GM23338 (cell line): ENCODE data around the gene CHST6.

Experiments used
- REST ChIP-seq: IDR thresholded peaks from one replicate; pipeline ENCODE4 v1.6.1; 2018; ENCODE audit warnings: antibody characterized with exemption; ENCODE audit not compliant: unreplicated experiment
- TF ChIP-seq, protein P1 (sequence below), 2 experiments: fragments of 200-600 bp in 1 of 2; sonication (generic) in 1 of 2; conservative IDR thresholded peaks; 2 replicates each; pipeline versions ENCODE4 v1.5.1 to v1.6.1; 2016 to 2017; ENCODE audit warnings: antibody characterized with exemption in 2 of 2, low read depth in 2 of 2, mild to moderate bottlenecking in 2 of 2, moderate library complexity in 1 of 2

DNA sequence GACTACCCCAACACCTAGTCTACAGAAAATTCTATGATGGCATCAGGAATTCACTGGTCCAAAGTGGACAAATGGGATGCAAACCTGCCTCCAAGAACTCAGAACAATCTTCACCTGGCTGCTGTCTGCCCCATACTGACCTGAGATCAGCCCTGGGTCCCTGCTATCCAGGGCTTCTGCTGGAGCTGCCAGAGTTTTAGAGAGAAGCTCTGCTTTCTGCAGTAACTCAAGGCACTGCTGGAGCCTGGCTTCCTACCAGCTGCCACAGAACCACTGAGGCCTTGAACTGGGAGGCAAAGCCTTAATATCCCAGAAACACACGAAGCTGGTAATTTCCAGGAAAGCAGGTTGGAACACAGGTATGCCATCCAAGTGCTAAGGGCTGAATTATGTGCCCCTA is 38.3 kb downstream of the CHST6 start:
- TF ChIP-seq, protein P1, sequence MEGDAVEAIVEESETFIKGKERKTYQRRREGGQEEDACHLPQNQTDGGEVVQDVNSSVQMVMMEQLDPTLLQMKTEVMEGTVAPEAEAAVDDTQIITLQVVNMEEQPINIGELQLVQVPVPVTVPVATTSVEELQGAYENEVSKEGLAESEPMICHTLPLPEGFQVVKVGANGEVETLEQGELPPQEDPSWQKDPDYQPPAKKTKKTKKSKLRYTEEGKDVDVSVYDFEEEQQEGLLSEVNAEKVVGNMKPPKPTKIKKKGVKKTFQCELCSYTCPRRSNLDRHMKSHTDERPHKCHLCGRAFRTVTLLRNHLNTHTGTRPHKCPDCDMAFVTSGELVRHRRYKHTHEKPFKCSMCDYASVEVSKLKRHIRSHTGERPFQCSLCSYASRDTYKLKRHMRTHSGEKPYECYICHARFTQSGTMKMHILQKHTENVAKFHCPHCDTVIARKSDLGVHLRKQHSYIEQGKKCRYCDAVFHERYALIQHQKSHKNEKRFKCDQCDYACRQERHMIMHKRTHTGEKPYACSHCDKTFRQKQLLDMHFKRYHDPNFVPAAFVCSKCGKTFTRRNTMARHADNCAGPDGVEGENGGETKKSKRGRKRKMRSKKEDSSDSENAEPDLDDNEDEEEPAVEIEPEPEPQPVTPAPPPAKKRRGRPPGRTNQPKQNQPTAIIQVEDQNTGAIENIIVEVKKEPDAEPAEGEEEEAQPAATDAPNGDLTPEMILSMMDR (conservative IDR thresholded peaks at IDR 0.05; ENCODE audit: low read depth in 2 of 2): no peak
- no peak for TF ChIP-seq REST
